ENCODE data around the gene STXBP2.

Gene STXBP2

GRCh38 chr19:7629347-7630054 lies 7.4 kb upstream of the STXBP2 start, which contains the start of the genes PET100 and XAB2 (continued):
- TF ChIP-seq ZBTB26 (tag by site-specific recombination; optimal IDR thresholded peaks at IDR 0.05) (no peak), MZF1 (tag by site-specific recombination; IDR thresholded peaks at IDR 0.05; ENCODE audit: borderline replicate concordance) (no peak), ZBTB48 (tag by site-specific recombination; IDR thresholded peaks at IDR 0.05) (no peak), ZNF639 (tag by site-specific recombination; IDR thresholded peaks at IDR 0.05) (0 out of 2 replicates have a peak, but pooled peaks have one; percentile 50), ZNF157 (tag by site-specific recombination; IDR thresholded peaks at IDR 0.05) (no peak), SCRT2 (tag by site-specific recombination; IDR thresholded peaks at IDR 0.05) (no peak), ZNF48 (tag by site-specific recombination; IDR thresholded peaks at IDR 0.05) (no peak), ZNF23 (tag by site-specific recombination; IDR thresholded peaks at IDR 0.05; ENCODE audit: borderline replicate concordance) (no peak), SALL2 (tag by site-specific recombination; IDR thresholded peaks at IDR 0.05; ENCODE audit: borderline replicate concordance) (no peak), ZNF302 (tag by site-specific recombination; IDR thresholded peaks at IDR 0.05; ENCODE audit: low read depth) (no peak), MYNN (tag by site-specific recombination; IDR thresholded peaks at IDR 0.05; ENCODE audit: borderline replicate concordance) (no peak), ZNF354C (tag by site-specific recombination; IDR thresholded peaks at IDR 0.05; ENCODE audit: borderline replicate concordance, low read depth) (no peak), ZNF843 (tag by site-specific recombination; IDR thresholded peaks at IDR 0.05) (peak; percentile 18; the same call in 1 of the 2 replicates), TCF7L2 (IDR thresholded peaks at IDR 0.05; ENCODE audit: borderline replicate concordance, low read depth, low read length) (no peak), ZNF791 (tag by site-specific recombination; IDR thresholded peaks at IDR 0.05) (no peak), ZNF433 (tag by site-specific recombination; IDR thresholded peaks at IDR 0.05; ENCODE audit: low read depth) (no peak), ZBTB7A (tag by site-specific recombination; IDR thresholded peaks at IDR 0.05; ENCODE audit: low read depth) (no peak), BCL11A (tag by site-specific recombination; IDR thresholded peaks at IDR 0.05; ENCODE audit: low read depth) (no peak), ZNF248 (tag by site-specific recombination; IDR thresholded peaks at IDR 0.05) (no peak), ZNF785 (tag by site-specific recombination; IDR thresholded peaks at IDR 0.05) (no peak), ZSCAN23 (tag by site-specific recombination; IDR thresholded peaks at IDR 0.05) (no peak), ZNF121 (tag by site-specific recombination; IDR thresholded peaks at IDR 0.05) (no peak), ZNF16 (tag by site-specific recombination; IDR thresholded peaks at IDR 0.05; ENCODE audit: low read depth) (no peak), ZNF18 (tag by site-specific recombination; IDR thresholded peaks at IDR 0.05) (no peak), ZEB2 (tag by site-specific recombination; IDR thresholded peaks at IDR 0.05) (peak; percentile 86), REPIN1 (tag by site-specific recombination; IDR thresholded peaks at IDR 0.05; ENCODE audit: low read depth) (no peak)
- TF ChIP-seq, protein P1, sequence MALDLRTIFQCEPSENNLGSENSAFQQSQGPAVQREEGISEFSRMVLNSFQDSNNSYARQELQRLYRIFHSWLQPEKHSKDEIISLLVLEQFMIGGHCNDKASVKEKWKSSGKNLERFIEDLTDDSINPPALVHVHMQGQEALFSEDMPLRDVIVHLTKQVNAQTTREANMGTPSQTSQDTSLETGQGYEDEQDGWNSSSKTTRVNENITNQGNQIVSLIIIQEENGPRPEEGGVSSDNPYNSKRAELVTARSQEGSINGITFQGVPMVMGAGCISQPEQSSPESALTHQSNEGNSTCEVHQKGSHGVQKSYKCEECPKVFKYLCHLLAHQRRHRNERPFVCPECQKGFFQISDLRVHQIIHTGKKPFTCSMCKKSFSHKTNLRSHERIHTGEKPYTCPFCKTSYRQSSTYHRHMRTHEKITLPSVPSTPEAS (tag by site-specific recombination; IDR thresholded peaks at IDR 0.05) = no peak
- TF ChIP-seq, protein P2, sequence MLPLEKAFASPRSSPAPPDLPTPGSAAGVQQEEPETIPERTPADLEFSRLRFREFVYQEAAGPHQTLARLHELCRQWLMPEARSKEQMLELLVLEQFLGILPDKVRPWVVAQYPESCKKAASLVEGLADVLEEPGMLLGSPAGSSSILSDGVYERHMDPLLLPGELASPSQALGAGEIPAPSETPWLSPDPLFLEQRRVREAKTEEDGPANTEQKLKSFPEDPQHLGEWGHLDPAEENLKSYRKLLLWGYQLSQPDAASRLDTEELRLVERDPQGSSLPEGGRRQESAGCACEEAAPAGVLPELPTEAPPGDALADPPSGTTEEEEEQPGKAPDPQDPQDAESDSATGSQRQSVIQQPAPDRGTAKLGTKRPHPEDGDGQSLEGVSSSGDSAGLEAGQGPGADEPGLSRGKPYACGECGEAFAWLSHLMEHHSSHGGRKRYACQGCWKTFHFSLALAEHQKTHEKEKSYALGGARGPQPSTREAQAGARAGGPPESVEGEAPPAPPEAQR (tag by site-specific recombination; IDR thresholded peaks at IDR 0.05) = no peak
- TF ChIP-seq, protein P3, sequence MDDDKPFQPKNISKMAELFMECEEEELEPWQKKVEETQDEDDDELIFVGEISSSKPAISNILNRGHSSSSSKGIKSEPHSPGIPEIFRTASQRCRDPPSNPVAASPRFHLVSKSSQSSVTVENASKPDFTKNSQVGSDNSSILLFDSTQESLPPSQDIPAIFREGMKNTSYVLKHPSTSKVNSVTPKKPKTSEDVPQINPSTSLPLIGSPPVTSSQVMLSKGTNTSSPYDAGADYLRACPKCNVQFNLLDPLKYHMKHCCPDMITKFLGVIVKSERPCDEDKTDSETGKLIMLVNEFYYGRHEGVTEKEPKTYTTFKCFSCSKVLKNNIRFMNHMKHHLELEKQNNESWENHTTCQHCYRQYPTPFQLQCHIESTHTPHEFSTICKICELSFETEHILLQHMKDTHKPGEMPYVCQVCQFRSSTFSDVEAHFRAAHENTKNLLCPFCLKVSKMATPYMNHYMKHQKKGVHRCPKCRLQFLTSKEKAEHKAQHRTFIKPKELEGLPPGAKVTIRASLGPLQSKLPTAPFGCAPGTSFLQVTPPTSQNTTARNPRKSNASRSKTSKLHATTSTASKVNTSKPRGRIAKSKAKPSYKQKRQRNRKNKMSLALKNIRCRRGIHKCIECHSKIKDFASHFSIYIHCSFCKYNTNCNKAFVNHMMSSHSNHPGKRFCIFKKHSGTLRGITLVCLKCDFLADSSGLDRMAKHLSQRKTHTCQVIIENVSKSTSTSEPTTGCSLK (tag by site-specific recombination; IDR thresholded peaks at IDR 0.05) = no peak
- TF ChIP-seq, protein P4, sequence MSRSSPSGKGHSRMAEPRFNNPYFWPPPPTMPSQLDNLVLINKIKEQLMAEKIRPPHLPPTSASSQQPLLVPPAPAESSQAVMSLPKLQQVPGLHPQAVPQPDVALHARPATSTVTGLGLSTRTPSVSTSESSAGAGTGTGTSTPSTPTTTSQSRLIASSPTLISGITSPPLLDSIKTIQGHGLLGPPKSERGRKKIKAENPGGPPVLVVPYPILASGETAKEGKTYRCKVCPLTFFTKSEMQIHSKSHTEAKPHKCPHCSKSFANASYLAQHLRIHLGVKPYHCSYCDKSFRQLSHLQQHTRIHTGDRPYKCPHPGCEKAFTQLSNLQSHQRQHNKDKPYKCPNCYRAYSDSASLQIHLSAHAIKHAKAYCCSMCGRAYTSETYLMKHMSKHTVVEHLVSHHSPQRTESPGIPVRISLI (tag by site-specific recombination; IDR thresholded peaks at IDR 0.05) = no peak
